Fibroblast of villous mesenchyme (primary cell): ENCODE measurements around the gene CCDC106. TPM values are rescaled to one million over a fixed set of nuclear protein-coding genes. Genes with fewer than 3 reads are reported as not detected.

Source experiments
- DNase-seq: peaks from one replicate; pipeline ENCODE4 v3.0.0-alpha.2; 2010; ENCODE audit warnings: low read depth
- H3K4me3 ChIP-seq: 2 replicates; pipeline ENCODE4 v1.5.1; 2011; ENCODE audit warnings: low read depth, mild to moderate bottlenecking, low read length
- CTCF ChIP-seq: IDR thresholded peaks from 2 replicates; pipeline ENCODE4 v1.5.1; 2012; ENCODE audit warnings: low read depth, mild to moderate bottlenecking, low read length; ENCODE audit not compliant: insufficient read depth
- total RNA-seq: library from RNA; depleted of rRNA; stranded (reverse); fragments of >200 nt; gene quantifications from 2 replicates; pipeline ENCODE4 v1.2.3, GENCODE V29; 2012

Gene CCDC106
- total RNA-seq, 1 donor, result 7.8 TPM

- no peak for TF ChIP-seq CTCF
These were observed 13.8 kb downstream of the CCDC106 start for GRCh38 chr19:55661826-55662225.

GRCh38 chr19:55663846-55664536, 16.0 kb downstream of the CCDC106 start:
- DNase-seq, result no peak
- no peak overlapping the region for H3K4me3 ChIP-seq
- TF ChIP-seq CTCF, result no peak

More at GRCh38 chr19:55661826-55662225, 13.8 kb downstream of the CCDC106 start:
- DNase-seq, result no peak
- H3K4me3 ChIP-seq, result no peak overlapping the region

GRCh38 chr19:55666343-55667005, 18.5 kb downstream of the CCDC106 start:
- no peak for DNase-seq
- no peak for TF ChIP-seq CTCF
- no peak overlapping the region for H3K4me3 ChIP-seq

DNA sequence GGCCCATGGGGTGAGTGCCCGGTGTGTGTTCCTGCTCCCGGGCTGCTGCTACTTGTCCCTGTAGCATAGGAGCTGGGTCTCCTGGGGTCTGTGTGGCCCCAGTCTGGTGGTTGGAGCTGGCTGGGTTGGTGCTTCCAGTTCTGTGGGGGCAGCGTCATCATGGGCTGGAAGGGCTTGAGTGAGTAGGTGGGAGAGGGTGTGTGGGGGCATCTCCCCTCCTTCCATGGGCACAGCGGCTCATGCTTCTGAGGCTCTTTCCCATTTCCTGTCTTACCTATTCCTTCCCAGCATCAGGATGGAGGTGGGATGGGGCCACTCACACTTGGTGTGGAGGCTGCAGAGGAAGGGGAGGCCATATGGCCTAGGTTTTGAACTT, 19.0 kb downstream of the CCDC106 start:
- TF ChIP-seq CTCF, result no peak
- H3K4me3 ChIP-seq, result no peak overlapping the region
- DNase-seq, result no peak

GRCh38 chr19:55667511-55667910, 19.5 kb downstream of the CCDC106 start:
- no peak overlapping the region for H3K4me3 ChIP-seq
- no peak for TF ChIP-seq CTCF
- no peak for DNase-seq

GRCh38 chr19:55667958-55668357, 19.9 kb downstream of the CCDC106 start:
- TF ChIP-seq CTCF, result no peak
- DNase-seq, result no peak

More at GRCh38 chr19:55667958-55668357, 19.9 kb downstream of the CCDC106 start:
- H3K4me3 ChIP-seq, result no peak overlapping the region
